PC-3 (cell line): ENCODE data around the gene CIAO2B.

Experiments
- EZH2 ChIP-seq: fragments of 300-600 bp; sonication (generic); IDR thresholded peaks from one replicate; pipeline ENCODE4 v1.6.1; 2017; ENCODE audit warnings: antibody characterized with exemption, mild to moderate bottlenecking, low read length; ENCODE audit not compliant: unreplicated experiment
- TF ChIP-seq, protein P1 (sequence below): fragments of 300-600 bp; sonication (generic); conservative IDR thresholded peaks from 2 replicates; pipeline ENCODE4 v1.5.1; 2017; ENCODE audit warnings: antibody characterized with exemption, low read depth, mild to moderate bottlenecking, low read length

DNA sequence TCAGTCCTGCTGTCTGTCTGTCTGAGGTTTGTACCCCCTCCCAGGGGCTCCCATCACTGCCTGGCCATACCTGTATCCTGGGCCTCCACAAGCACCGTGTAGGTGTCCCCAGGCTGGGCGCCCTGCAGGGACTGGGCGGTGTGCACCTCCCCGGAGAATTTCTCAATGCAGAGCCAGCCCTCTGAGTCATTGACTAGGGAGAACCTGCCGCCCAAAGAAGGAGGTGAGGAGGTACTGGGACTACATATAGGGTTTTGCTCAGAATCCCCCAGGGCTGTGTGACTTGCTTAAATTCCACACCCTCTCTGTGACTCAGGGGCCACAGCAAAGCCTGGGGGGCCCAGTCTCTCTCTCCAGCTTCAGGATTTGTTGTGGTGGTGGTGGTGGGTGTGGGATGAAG lies 23.1 kb downstream of the CIAO2B start:
- TF ChIP-seq, protein P1, sequence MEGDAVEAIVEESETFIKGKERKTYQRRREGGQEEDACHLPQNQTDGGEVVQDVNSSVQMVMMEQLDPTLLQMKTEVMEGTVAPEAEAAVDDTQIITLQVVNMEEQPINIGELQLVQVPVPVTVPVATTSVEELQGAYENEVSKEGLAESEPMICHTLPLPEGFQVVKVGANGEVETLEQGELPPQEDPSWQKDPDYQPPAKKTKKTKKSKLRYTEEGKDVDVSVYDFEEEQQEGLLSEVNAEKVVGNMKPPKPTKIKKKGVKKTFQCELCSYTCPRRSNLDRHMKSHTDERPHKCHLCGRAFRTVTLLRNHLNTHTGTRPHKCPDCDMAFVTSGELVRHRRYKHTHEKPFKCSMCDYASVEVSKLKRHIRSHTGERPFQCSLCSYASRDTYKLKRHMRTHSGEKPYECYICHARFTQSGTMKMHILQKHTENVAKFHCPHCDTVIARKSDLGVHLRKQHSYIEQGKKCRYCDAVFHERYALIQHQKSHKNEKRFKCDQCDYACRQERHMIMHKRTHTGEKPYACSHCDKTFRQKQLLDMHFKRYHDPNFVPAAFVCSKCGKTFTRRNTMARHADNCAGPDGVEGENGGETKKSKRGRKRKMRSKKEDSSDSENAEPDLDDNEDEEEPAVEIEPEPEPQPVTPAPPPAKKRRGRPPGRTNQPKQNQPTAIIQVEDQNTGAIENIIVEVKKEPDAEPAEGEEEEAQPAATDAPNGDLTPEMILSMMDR = no peak
- TF ChIP-seq EZH2 = no peak
